SH-SY5Y (cell line): ENCODE data around the gene PLEKHM1.

Experiments
- GATA2 ChIP-seq: IDR thresholded peaks from 2 replicates; pipeline ENCODE4 v1.6.1; 2011; ENCODE audit warnings: mild to moderate bottlenecking, low read depth, low read length
- GATA3 ChIP-seq: IDR thresholded peaks from 2 replicates; pipeline ENCODE4 v1.6.1; 2011; ENCODE audit warnings: low read depth, mild to moderate bottlenecking, low read length, moderate library complexity

PLEKHM1 gene

GRCh38 chr17:45431531-45432404 is 58.8 kb downstream of the PLEKHM1 start:
- TF ChIP-seq GATA3 (no peak), GATA2 (no peak)

- no peak for TF ChIP-seq GATA2
- no peak for TF ChIP-seq GATA3
These were observed 59.6 kb downstream of the PLEKHM1 start for GRCh38 chr17:45430738-45431530.

- TF ChIP-seq GATA2, result no peak
- no peak for TF ChIP-seq GATA3
These were observed 60.3 kb downstream of the PLEKHM1 start for GRCh38 chr17:45430006-45430737.

- no peak for TF ChIP-seq GATA2
- no peak for TF ChIP-seq GATA3
These were observed 61.0 kb downstream of the PLEKHM1 start for GRCh38 chr17:45429339-45430005.

GRCh38 chr17:45428931-45429338 is 61.6 kb downstream of the PLEKHM1 start:
- TF ChIP-seq GATA2 (no peak), GATA3 (no peak)

- TF ChIP-seq GATA2 (no peak), GATA3 (no peak)
These were observed 62.4 kb downstream of the PLEKHM1 start for GRCh38 chr17:45428050-45428617.

- TF ChIP-seq GATA2 (no peak), GATA3 (no peak)
These were observed 63.2 kb downstream of the PLEKHM1 start for GRCh38 chr17:45427181-45427835.

- TF ChIP-seq GATA3 (no peak), GATA2 (no peak)
These were observed 64.0 kb downstream of the PLEKHM1 start for GRCh38 chr17:45426561-45426960.

GRCh38 chr17:45425984-45426413 is 64.5 kb downstream of the PLEKHM1 start:
- TF ChIP-seq GATA2 (no peak), GATA3 (no peak)

- TF ChIP-seq GATA2, result no peak
- TF ChIP-seq GATA3, result no peak
These were observed 65.2 kb downstream of the PLEKHM1 start for GRCh38 chr17:45425125-45425983.

- TF ChIP-seq GATA3, result no peak
- TF ChIP-seq GATA2, result no peak
These were observed 65.8 kb downstream of the PLEKHM1 start for GRCh38 chr17:45424769-45425124.

GRCh38 chr17:45423975-45424335 is 66.6 kb downstream of the PLEKHM1 start:
- no peak for TF ChIP-seq GATA2
- no peak for TF ChIP-seq GATA3
